SKM-1 treated with dmso at 0.1 percent for 144 hours (cell line): ENCODE results near the gene PBX2.
A peak's percentile ranks its signal among the peaks of the same experiment; 100 is the strongest.
"Not testable (repeated sequence)": the region's sequence is repeated elsewhere in the genome, so short reads cannot be mapped to it uniquely, and the experiment has no call there.

ENCODE experiments used
- DNase-seq: peaks from one replicate; lab custom pipeline; 2025; ENCODE audit not compliant: unreplicated experiment; lab: John Stamatoyannopoulos, UW

Gene PBX2

DNA sequence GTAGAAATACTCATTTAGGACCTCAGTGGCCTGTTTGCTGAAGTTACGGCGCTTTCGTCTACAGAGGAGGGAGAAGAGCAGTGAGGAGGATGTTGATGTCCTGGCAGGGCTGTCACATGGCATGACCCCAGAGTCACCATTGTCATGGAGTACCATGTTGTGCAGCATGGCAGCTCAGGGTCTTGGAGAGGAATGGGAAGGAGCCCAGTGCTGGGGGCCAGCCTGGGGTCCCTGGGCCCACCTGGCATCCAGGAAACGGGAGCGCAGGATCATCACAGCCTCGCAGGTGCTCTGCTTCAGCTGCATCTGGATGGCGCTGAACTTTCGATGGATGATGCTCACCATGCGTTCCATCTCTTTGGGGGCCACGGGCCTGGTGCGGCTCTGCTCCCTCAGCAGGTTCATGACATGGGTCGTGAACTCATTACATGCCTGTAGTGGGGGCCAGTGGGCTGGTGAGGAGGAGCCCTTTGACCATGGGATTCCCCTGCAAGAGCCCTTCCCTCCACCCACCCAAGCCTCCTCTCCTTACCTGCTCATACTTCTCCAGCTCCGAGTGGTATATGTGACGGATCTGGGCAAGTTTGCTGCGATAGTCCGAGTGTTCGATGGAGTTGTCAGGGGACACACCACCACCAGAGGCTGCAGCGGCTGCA is 2.1 kb downstream of the PBX2 start:
- not testable (repeated sequence) for DNase-seq

DNA sequence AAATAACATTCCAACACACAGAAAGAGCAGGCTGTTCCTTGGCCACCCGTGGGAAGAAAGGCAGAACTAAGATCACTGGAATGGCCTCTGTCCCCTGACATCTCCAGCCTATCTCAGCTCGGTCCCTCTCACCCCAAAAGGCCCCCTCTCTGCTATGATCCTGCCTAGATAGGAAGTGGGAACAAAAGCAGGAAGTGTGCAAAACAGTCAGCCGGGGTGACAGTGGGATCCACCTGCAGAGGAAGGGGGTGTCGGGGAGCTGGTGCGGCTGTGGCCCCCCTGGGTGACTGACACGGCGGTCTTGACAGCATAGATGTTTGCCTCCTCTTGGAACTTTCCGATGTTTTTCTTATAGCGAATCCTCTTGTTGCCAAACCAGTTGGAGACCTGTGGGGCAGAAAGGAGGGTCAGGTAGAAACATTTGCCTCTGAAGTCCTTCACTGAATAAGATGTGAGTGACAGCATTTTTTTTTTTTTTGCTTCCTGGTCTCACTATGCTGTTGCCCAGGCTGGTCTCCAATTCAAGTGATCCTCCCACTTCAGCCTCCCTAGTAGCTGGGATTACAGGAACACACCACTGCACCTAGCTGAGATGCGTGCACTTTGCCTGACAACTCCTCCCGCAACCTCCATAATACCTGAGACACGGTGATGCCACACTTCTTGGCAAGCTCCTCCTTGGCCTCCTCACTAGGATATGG is 2.8 kb downstream of the PBX2 start:
- DNase-seq = no peak

DNA sequence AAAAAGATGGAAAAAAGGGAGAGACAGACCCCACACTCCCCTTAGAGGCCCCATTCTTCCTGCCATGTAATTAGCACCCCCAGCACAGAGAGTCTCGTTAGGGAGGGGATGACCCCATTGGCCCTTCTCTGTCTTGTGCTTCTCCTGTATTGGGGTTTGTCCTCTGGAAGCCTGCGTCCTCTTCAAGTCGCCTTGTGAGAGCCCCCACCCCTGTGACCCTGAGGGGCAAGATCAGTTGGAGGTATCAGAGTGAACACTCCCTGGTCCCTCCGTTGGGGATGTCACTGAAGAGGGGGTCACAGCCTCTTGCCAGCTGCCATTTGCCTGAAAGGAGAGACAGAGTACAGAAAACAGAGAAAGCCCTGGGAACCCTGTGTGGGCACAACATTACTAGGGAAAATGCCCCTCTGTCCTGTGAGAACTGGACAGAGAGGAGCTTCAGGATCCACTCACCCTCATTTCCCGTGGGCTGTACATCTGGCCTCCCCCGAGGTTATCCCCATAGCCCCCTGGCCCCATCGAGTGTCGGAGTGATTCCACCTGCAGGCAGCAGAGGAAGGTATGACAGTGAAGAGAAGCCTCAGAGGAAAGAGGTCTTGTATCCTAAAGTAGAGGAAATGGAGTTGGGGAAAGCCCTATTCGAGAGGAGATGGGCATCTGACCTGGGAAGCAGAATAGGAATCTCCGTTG is 3.7 kb downstream of the PBX2 start:
- not testable (repeated sequence) for DNase-seq

- DNase-seq = not testable (repeated sequence)
These were observed 4.3 kb downstream of the PBX2 start for GRCh38 chr6:32185681-32186131.

- no peak for DNase-seq
These were observed 5.8 kb downstream of the PBX2 start, which contains the start of gene AGER for GRCh38 chr6:32184084-32184640. AGER (minus strand) TSS chr6:32184253; CDS start chr6:32184222, 31 bp downstream.

DNA sequence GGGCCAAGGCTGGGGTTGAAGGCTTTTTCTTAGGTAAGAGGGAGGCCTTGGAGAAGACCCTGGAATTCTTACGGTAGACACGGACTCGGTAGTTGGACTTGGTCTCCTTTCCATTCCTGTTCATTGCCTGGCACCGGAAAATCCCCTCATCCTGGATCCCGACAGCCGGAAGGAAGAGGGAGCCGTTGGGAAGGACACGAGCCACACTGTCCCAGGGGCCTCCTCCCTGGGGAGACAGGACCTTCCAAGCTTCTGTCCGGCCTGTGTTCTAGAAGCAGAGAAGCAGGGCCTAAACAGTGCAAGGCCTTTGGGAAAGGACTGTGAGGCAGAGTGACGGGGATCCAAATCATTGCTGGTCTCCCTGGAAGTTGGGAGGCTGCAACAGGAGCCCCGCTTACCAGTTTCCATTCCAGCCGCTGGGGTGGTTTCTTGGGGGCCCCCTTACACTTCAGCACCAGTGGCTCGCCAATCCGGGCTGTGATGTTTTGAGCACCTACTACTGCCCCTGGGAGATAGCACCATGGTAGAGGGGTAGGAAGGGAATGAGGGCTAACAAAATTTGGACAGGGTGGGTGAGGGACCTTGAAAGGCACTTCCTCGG is 6.4 kb downstream of the PBX2 start:
- DNase-seq = no peak

GRCh38 chr6:32183030-32183429 is 7.0 kb downstream of the PBX2 start:
- no peak for DNase-seq

DNA sequence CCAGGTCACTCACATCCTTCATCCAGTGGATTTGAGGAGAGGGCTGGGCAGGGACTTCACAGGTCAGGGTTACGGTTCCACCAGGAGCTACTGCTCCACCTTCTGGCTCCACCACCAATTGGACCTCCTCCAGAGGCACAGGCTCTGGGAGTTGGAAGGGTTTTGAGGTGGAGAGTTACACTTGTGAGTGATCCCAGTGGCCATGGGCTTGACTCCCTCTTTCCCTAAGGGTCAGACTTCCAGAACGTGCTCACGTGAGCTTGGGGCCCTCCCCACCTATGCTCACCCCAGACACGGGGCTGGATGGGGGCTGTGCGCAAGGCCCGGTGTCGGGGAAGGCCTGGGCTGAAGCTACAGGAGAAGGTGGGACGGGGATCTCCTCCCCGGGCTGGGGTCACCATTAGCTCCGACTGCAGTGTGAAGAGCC is 7.4 kb downstream of the PBX2 start:
- no peak for DNase-seq

GRCh38 chr6:32181915-32182529 is 8.0 kb downstream of the PBX2 start:
- no peak for DNase-seq

DNA sequence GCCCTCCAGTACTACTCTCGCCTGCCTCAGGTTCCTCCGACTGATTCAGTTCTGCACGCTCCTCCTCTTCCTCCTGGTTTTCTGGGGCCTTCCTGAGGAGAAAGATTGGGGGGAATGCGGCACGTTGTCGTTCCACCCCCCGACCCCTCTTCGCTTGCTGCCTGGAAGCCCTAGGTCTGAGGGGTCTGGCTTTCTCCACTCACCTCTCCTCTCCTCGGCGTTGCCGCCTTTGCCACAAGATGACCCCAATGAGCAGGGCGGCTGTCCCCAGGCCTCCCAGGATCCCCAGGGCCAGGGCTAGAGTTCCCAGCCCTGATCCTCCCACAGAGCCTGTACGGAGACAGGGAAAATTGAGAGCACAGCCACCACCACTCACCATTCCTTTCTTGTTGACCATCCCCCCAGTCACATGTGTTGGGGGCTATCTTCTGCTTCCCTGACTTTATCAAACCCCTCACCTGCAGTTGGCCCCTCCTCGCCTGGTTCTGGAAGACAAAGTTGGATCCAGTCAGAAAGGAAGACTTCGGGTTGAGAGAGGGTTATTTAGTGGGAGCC is 8.8 kb downstream of the PBX2 start:
- no peak for DNase-seq

- no peak for DNase-seq
These were observed 10.1 kb downstream of the PBX2 start for GRCh38 chr6:32179766-32180405.

- no peak for DNase-seq
These were observed 11.2 kb downstream of the PBX2 start for GRCh38 chr6:32178547-32179440.

DNA sequence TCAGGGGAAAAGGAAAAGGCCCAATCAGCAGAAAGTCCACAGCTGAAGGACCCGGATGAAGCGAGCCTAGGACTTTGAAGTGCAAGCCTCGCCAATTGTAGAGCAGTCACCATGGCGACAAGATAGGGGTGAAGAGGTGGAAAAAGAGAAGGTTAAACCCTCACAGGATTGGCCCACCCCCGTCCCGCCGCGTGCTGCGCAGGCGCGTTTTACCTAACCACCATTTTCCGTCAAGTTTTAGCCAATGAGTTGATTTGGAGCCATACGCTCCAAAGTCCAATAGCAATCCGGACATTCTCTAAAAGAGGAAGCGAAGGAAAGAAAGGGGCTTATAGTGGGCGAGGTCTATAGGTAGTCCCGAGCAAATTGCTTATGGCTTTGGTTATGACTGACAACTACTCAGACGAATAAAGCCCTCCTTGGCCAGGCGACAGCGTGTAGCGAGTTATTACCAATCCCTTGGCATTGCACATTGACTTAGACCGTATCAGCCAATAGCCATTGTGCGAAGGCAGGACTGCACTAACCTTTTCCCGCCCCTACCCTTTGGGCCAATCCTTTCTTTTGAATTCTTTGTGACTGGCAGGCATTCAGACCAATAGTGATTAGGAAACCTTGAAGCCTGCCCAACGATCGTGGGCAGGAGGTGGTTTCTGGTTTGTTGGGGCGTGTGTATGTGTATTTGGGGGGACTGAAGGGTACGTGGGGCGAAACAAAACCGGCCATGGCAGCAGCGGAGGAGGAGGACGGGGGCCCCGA is 12.0 kb downstream of the PBX2 start, which contains the start of gene RNF5:
RNF5 (plus strand) TSS at position 618 of the 759 bp plus-strand sequence; CDS start at position 725, 107 bp downstream.
- DNase-seq = peak; percentile 99

DNA sequence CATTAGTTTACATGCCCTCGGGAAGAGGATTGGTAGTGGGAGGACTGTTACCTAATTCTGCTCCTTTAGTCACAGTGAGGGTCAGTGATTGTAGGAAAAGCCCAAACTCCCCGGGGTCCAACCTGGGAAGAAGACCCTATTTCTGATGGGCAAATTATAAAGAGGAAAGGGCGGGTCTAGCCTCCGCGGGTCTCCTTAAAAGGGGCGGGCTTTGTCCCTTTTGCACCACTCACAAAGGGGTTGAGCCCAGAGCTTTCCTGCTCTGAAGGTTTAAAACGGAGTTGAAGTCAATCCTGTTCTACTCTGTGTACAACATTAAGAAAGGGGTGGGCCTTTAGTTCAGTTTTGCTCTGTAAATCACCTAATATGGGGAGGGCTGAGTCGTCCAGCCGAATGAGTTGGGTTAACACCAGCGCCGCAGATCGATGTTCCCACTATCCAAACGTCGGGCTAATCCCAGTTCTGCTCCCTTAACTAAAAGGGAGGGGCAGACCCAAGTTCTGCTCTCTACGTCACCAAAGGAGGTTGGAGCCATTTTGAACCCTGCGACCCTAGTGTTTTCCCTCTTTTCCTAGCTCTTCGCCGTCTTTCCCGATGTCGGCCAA is 12.7 kb downstream of the PBX2 start:
- no peak for DNase-seq

GRCh38 chr6:32176476-32177182 is 13.4 kb downstream of the PBX2 start:
- DNase-seq = no peak

- DNase-seq = peak; percentile 86
These were observed 14.1 kb downstream of the PBX2 start, which contains the start of gene AGPAT1 for GRCh38 chr6:32175711-32176475. AGPAT1 (minus strand) TSS chr6:32176084; CDS start chr6:32171496, 4,588 bp downstream.
